ENCODE data around the gene TMIE.

Gene TMIE

DNA sequence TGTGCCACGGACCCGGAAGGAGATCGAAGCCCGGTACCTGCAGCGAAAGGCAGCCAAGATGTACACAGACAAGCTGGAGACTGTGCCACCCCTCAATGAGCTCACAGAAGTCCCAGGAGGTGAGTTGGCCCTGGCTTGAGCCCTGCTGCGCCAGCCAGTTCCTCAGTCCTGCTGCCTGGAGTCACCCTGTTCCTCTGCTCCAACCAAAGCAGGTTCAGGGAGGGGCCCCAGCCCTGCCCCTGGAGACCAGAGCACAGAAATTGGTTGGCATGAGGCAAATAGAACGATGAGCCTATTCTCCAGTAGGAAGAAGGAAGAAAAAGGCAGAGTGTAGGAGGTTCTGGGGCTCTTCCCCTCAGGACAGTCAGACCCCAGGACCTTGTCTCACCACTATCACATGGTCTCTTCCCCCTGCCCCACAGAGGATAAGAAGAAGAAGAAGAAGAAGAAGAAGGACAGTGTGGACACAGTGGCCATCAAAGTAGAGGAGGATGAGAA is 8.0 kb downstream of the TMIE start:
- Histone ChIP-seq H3K27me3 (ENCODE audit: control insufficient read depth in 1 of 2, insufficient read depth in 2 of 2, low read length in 2 of 2) (no peaks in the 10 kb centered on the region), H3K27ac (ENCODE audit: low read depth, low read length) (no peak overlapping the region), H3K4me1 (ENCODE audit: control insufficient read depth in 1 of 2, insufficient read depth in 2 of 2, low read length in 2 of 2) (no peaks in the 10 kb centered on the region), H3K9me3 (ENCODE audit: control insufficient read depth in 1 of 2, low read length in 2 of 2) (no peaks in the 10 kb centered on the region), H3K4me3 (ENCODE audit: low read depth in 1 of 2, low read length in 2 of 2) (no peak overlapping the region), H3K36me3 (ENCODE audit: control insufficient read depth in 1 of 2, insufficient read depth in 2 of 2, low read length in 2 of 2) (no peaks in the 10 kb centered on the region), H3K9ac (ENCODE audit: low read depth in 1 of 2, low read length in 2 of 2) (no peak overlapping the region)

GRCh38 chr3:46709721-46710120 is 8.5 kb downstream of the TMIE start:
- Histone ChIP-seq H3K27ac (ENCODE audit: low read depth, low read length) (no peak overlapping the region), H3K9ac (ENCODE audit: low read depth in 1 of 2, low read length in 2 of 2) (no peak overlapping the region), H3K4me1 (ENCODE audit: control insufficient read depth in 1 of 2, insufficient read depth in 2 of 2, low read length in 2 of 2) (no peaks in the 10 kb centered on the region), H3K36me3 (ENCODE audit: control insufficient read depth in 1 of 2, insufficient read depth in 2 of 2, low read length in 2 of 2) (no peaks in the 10 kb centered on the region), H3K9me3 (ENCODE audit: control insufficient read depth in 1 of 2, low read length in 2 of 2) (no peaks in the 10 kb centered on the region), H3K27me3 (ENCODE audit: control insufficient read depth in 1 of 2, insufficient read depth in 2 of 2, low read length in 2 of 2) (no peaks in the 10 kb centered on the region), H3K4me3 (ENCODE audit: low read depth in 1 of 2, low read length in 2 of 2) (no peak overlapping the region)

GRCh38 chr3:46710229-46710628 is 9.0 kb downstream of the TMIE start:
- Histone ChIP-seq H3K27me3 (ENCODE audit: control insufficient read depth in 1 of 2, insufficient read depth in 2 of 2, low read length in 2 of 2) (no peaks in the 10 kb centered on the region), H3K27ac (ENCODE audit: low read depth, low read length) (no peak overlapping the region), H3K9me3 (ENCODE audit: control insufficient read depth in 1 of 2, low read length in 2 of 2) (no peaks in the 10 kb centered on the region), H3K9ac (ENCODE audit: low read depth in 1 of 2, low read length in 2 of 2) (no peak overlapping the region), H3K4me1 (ENCODE audit: control insufficient read depth in 1 of 2, insufficient read depth in 2 of 2, low read length in 2 of 2) (no peaks in the 10 kb centered on the region), H3K4me3 (ENCODE audit: low read depth in 1 of 2, low read length in 2 of 2) (no peak overlapping the region), H3K36me3 (ENCODE audit: control insufficient read depth in 1 of 2, insufficient read depth in 2 of 2, low read length in 2 of 2) (no peaks in the 10 kb centered on the region)

DNA sequence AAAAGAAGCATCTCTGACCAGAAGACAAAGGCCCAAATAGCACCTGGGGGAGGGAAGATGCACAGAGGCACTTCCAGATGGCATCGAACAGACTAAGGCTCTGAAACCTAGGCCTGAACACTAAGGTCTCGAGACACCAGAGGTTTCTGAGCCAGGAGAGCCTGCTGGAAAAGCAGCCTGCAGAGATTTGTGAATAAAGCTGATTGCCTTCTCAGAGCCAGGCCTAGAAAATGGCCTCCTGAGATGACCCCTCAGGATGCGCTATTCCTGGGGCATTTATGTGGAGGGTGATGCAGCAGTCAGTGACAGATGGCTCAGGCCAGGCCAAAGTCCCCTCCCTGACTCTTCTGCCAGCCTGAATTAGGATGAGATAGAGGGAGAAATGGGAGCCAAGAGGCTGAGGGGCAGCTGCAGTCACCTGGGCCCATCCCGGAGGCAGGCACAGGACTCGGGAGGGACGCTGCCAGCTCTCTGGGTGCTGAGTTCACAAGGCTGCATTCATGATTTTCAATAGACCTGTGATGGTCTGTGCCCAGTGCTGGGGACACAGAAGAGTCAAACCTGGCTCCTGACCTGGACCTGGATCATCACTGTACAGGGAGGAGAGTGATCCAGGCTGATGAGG is 9.6 kb downstream of the TMIE start:
- Histone ChIP-seq H3K27ac (ENCODE audit: low read depth, low read length) (no peak overlapping the region), H3K9ac (ENCODE audit: low read depth in 1 of 2, low read length in 2 of 2) (no peak overlapping the region), H3K36me3 (ENCODE audit: control insufficient read depth in 1 of 2, insufficient read depth in 2 of 2, low read length in 2 of 2) (no peaks in the 10 kb centered on the region), H3K4me1 (ENCODE audit: control insufficient read depth in 1 of 2, insufficient read depth in 2 of 2, low read length in 2 of 2) (no peaks in the 10 kb centered on the region), H3K4me3 (ENCODE audit: low read depth in 1 of 2, low read length in 2 of 2) (no peak overlapping the region), H3K9me3 (ENCODE audit: control insufficient read depth in 1 of 2, low read length in 2 of 2) (no peaks in the 10 kb centered on the region), H3K27me3 (ENCODE audit: control insufficient read depth in 1 of 2, insufficient read depth in 2 of 2, low read length in 2 of 2) (no peaks in the 10 kb centered on the region)

- Histone ChIP-seq H3K4me3 (ENCODE audit: low read depth in 1 of 2, low read length in 2 of 2) (no peak overlapping the region), H3K27me3 (ENCODE audit: control insufficient read depth in 1 of 2, insufficient read depth in 2 of 2, low read length in 2 of 2) (no peaks in the 10 kb centered on the region), H3K9ac (ENCODE audit: low read depth in 1 of 2, low read length in 2 of 2) (no peak overlapping the region), H3K4me1 (ENCODE audit: control insufficient read depth in 1 of 2, insufficient read depth in 2 of 2, low read length in 2 of 2) (no peaks in the 10 kb centered on the region), H3K9me3 (ENCODE audit: control insufficient read depth in 1 of 2, low read length in 2 of 2) (no peaks in the 10 kb centered on the region), H3K27ac (ENCODE audit: low read depth, low read length) (no peak overlapping the region), H3K36me3 (ENCODE audit: control insufficient read depth in 1 of 2, insufficient read depth in 2 of 2, low read length in 2 of 2) (no peaks in the 10 kb centered on the region)
Observed at GRCh38 chr3:46711305-46711704, 10.1 kb downstream of the TMIE start.

- no peak overlapping the region for H3K9ac ChIP-seq (ENCODE audit: low read depth in 1 of 2, low read length in 2 of 2)
- no peaks in the 10 kb centered on the region for H3K36me3 ChIP-seq (ENCODE audit: control insufficient read depth in 1 of 2, insufficient read depth in 2 of 2, low read length in 2 of 2)
- no peaks in the 10 kb centered on the region for H3K9me3 ChIP-seq (ENCODE audit: control insufficient read depth in 1 of 2, low read length in 2 of 2)
- H3K4me1 ChIP-seq (ENCODE audit: control insufficient read depth in 1 of 2, insufficient read depth in 2 of 2, low read length in 2 of 2): no peaks in the 10 kb centered on the region
- H3K4me3 ChIP-seq (ENCODE audit: low read depth in 1 of 2, low read length in 2 of 2): no peak overlapping the region
- no peak overlapping the region for H3K27ac ChIP-seq (ENCODE audit: low read depth, low read length)
- H3K27me3 ChIP-seq (ENCODE audit: control insufficient read depth in 1 of 2, insufficient read depth in 2 of 2, low read length in 2 of 2): no peaks in the 10 kb centered on the region
Observed at GRCh38 chr3:46711760-46712159, 10.6 kb downstream of the TMIE start.

- no peak overlapping the region for H3K27ac ChIP-seq (ENCODE audit: low read depth, low read length)
- H3K4me3 ChIP-seq (ENCODE audit: low read depth in 1 of 2, low read length in 2 of 2): no peak overlapping the region
- H3K9ac ChIP-seq (ENCODE audit: low read depth in 1 of 2, low read length in 2 of 2): no peak overlapping the region
- H3K4me1 ChIP-seq (ENCODE audit: control insufficient read depth in 1 of 2, insufficient read depth in 2 of 2, low read length in 2 of 2): no peaks in the 10 kb centered on the region
- no peaks in the 10 kb centered on the region for H3K36me3 ChIP-seq (ENCODE audit: control insufficient read depth in 1 of 2, insufficient read depth in 2 of 2, low read length in 2 of 2)
- H3K9me3 ChIP-seq (ENCODE audit: control insufficient read depth in 1 of 2, low read length in 2 of 2): no peaks in the 10 kb centered on the region
- no peaks in the 10 kb centered on the region for H3K27me3 ChIP-seq (ENCODE audit: control insufficient read depth in 1 of 2, insufficient read depth in 2 of 2, low read length in 2 of 2)
Observed at GRCh38 chr3:46712191-46713049, 11.2 kb downstream of the TMIE start.

DNA sequence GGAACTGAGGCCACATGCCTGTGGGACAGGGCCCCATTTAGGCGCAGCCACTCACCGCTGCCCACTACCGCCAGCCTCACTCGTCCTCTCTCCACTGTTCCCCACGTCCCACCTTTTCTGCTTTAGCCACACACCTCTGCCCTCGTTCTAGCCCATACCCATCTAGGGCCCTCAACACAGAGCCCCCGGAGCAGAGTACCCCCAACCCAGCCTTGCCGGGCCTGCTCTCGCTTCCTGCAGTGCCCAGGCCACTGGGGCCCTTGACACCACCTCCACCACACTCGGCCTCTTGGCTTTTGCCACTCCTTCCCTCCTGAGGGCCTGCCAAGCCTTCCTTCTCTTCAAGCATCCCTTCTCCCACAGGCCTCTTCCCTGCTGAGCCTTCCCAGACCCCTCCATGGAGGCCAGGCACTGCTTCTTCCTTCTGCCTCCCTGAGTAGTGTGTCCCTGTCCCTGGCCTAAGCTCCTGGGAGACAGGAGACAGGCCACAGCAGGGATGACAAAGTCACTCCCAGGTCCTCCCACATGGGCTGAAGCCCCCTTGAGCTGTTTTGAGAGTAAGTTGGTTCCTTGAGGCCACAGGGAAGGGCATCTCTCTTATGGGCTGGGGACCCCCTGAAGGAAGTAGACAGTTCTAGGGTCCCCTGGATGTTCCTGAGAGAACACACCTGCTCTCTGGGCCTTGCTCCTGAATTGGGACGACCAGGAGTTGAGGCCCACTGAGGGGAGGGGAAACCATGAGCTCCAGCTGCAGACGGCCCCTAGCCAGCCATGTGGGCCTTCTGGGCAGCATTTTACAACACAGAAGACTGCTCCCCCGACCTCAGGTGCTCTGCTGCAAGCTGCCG is 12.1 kb downstream of the TMIE start:
- no peaks in the 10 kb centered on the region for H3K9me3 ChIP-seq (ENCODE audit: control insufficient read depth in 1 of 2, low read length in 2 of 2)
- no peaks in the 10 kb centered on the region for H3K27me3 ChIP-seq (ENCODE audit: control insufficient read depth in 1 of 2, insufficient read depth in 2 of 2, low read length in 2 of 2)
- no peak overlapping the region for H3K27ac ChIP-seq (ENCODE audit: low read depth, low read length)
- H3K4me1 ChIP-seq (ENCODE audit: control insufficient read depth in 1 of 2, insufficient read depth in 2 of 2, low read length in 2 of 2): no peaks in the 10 kb centered on the region
- H3K36me3 ChIP-seq (ENCODE audit: control insufficient read depth in 1 of 2, insufficient read depth in 2 of 2, low read length in 2 of 2): no peaks in the 10 kb centered on the region
- no peak overlapping the region for H3K4me3 ChIP-seq (ENCODE audit: low read depth in 1 of 2, low read length in 2 of 2)
- H3K9ac ChIP-seq (ENCODE audit: low read depth in 1 of 2, low read length in 2 of 2): no peak overlapping the region

DNA sequence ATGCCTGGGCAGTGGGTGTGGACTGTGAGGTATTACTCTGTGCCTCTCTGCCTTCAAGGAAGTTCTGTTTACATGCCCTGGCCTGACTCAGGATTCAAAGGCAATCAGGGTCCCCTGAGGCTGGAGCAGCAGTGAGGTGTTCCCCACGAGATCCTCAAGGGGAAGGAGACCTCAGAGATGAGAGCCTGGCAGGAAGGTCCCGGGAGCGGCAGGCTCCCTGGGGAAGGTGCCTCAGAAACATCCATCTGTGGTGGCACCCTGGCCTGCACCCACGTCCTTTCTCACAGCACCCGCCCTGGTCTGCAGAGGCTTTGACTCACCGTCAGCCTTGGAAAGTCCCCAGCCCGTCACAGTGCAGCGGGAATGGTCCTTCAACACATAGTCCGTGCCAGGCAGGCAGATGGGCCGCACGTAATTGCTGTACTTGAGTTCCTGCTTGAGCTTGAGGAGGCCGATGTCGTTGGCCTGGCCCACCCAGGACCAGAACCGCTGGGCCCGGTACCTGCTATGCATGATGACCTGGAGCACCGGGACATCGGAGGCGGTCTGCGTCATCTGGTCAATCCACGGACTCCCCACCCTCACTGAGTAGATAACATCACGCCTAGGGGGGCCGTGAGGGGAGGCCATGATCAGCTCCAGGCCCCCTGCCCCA is 12.8 kb downstream of the TMIE start:
- Histone ChIP-seq H3K4me1 (ENCODE audit: control insufficient read depth in 1 of 2, insufficient read depth in 2 of 2, low read length in 2 of 2) (no peaks in the 10 kb centered on the region), H3K9ac (ENCODE audit: low read depth in 1 of 2, low read length in 2 of 2) (no peak overlapping the region), H3K27me3 (ENCODE audit: control insufficient read depth in 1 of 2, insufficient read depth in 2 of 2, low read length in 2 of 2) (peaks cover 0 to 2% of the 10 kb centered on the region in 2 donors), H3K36me3 (ENCODE audit: control insufficient read depth in 1 of 2, insufficient read depth in 2 of 2, low read length in 2 of 2) (no peaks in the 10 kb centered on the region), H3K9me3 (ENCODE audit: control insufficient read depth in 1 of 2, low read length in 2 of 2) (no peaks in the 10 kb centered on the region), H3K27ac (ENCODE audit: low read depth, low read length) (no peak overlapping the region), H3K4me3 (ENCODE audit: low read depth in 1 of 2, low read length in 2 of 2) (no peak overlapping the region)

Data from duodenal mucosa (tissue), 2 donors.